Right ventricle myocardium inferior (tissue), 1 donor: ENCODE measurements around the gene THADA. TPM values are rescaled to one million over a fixed set of nuclear protein-coding genes. Genes with fewer than 3 reads are reported as not detected.
A peak's percentile ranks its signal among the peaks of the same experiment; 100 is the strongest.
"Not testable (repeated sequence)": the region's sequence is repeated elsewhere in the genome, so short reads cannot be mapped to it uniquely, and the experiment has no call there.

Experiments
- ATAC-seq: fragments of 200-7000 bp; cut with Tn5 transposase; one replicate; pipeline ENCODE4 v1.9.1; 2020; ENCODE audit warnings: mild to moderate bottlenecking, moderate library complexity
- DNase-seq: peaks from one replicate; pipeline ENCODE4 v3.0.0; 2021; ENCODE audit errors: missing footprints
- intact Hi-C: fragments of 100-400 bp; cut with DNase I; formaldehyde crosslinking; loops from one replicate; pipeline ENCODE4 v1.11.0; 2022
- total RNA-seq: library from RNA; stranded (reverse); fragmentation: NEBNext Ultra II Directional; extraction: Animal tissue kit (Norgen Biotek cat#: 25700); gene quantifications from one replicate; pipeline ENCODE4 v1.2.1, GENCODE V29; 2021
- donor health status: DM: no; HTN: yes; CAD: no; lungs with severe emphysema.

Gene THADA
- total RNA-seq, 1 donor from 2014 or later: 10.5 TPM

DNA sequence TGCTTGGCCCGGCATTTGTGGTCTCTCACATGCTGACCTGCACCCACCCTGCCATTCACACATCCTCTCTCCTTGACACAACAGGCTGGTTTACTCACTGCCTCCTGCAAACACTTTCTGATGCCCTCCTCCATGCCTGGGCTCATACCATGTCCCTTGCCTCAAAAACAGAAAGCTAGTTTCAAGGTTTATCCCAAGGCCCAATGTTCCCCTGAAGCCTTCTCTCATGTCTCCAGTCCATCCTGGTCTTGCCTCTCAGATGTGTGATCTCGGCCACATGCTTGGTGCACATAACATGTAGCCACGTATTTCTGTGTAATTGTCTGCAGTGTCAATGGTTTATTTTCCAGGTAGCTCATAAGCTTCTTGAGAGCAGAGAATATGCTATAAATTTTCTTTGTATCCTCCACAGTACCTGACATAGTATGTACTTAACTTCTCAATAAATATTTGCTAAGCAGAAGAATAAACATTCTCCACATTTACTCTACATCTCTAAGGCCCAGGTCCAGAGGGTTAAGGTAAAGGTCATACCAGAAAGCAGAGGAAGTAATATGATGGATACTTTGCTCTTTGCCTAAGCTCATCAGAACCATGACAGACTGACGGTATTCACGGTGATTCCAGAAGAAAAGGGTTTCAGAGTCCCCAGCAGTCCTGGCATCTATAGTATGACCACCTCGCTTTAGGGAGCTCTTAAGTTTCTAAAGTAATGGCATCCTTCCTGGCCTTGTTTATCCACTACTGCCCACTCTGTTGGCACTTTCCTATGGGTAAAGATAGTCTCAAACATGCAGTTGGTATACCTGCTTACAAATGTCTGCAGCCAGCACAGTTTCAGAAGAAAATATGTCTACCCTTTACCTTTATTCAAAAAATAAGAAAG lies 206.0 kb downstream of the THADA start:
- intact Hi-C loops: no loop called here
- no peak for ATAC-seq
- DNase-seq: no peak

DNA sequence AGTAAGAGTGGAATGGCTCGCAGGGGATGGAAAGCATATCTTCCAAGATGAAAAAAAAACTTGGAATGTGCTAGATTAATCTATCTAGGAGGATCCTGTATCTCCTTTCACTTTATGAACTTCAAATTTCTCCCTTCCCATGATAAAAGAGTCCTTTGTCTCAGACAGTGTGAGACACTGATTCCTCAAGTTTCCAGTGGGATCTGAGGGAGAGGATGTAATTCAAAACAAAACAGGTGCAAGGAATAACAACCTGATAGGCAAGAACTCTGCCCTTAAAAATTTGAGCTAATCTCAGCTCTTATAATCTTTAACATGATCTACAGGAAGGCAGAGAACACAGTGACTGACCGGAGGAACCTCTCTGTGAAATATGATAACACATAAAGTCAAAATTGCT lies 207.5 kb downstream of the THADA start:
- intact Hi-C loops: no loop called here
- ATAC-seq: no peak
- no peak for DNase-seq

DNA sequence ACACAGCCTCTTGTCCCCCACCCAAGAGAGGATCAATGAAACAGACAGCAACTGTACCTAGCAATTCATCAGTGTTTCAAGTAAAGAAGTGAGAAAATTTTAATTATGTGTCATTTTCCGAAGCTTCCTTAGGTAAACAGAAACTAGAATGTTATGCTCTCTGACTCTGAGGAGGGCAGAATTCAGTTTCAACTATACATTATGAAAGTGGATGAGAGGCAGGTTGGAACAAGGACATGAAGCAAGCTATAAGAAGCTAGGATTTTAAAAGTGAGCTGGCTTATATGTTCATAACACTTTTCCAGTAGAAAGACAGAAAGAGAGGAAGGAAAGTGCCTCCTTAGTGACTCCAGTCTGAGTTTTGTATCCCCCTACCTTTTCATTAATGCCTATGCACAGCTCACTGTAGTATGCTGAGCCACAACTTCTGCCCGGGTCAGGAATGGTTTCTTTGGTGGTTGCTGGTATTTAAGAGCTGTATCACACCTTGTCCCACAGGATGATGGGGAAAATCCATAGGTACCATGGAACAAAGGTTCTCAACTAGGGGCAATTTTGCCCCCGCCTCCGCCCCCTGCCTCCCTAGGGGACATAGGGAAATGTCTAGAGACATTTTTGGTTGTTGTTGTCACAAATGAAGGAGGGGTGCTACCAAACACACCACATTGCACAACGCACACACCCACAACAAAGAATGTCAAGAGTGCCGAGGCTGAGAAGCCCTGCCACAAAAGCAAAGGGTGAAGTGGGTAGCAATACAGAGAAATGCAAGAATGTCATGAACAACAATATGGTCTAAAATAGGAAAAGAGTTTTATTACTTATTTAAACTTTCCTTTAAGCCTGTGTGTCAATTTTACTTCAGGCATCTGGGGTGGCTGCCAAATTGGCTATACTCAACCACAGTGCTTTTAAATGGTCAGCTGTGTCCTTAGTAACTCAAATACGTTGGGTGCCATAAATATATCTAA lies 208.5 kb downstream of the THADA start:
- no peak for DNase-seq
- no peak for ATAC-seq
- intact Hi-C loops: no loop called here

DNA sequence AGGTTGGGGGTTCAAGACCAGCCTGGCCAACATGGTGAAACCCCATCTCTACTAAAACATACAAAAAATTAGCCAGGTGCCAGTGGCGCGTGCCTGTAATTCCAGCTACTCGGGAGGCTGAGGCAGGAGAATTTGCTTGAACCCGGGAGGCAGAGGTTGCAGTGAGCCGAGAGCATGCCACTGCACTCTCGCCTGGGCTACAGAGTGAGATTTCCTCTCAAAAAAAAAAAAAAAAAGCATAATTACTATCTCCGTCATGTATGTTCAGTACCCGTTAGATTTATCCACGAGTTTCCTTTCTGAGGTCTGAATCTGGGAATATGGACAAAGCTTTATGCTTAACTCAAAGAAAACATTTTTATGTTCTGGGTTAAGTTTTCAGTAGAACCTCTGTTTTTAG lies 209.2 kb downstream of the THADA start:
- intact Hi-C loops, ATAC-seq, DNase-seq: not testable (repeated sequence)

DNA sequence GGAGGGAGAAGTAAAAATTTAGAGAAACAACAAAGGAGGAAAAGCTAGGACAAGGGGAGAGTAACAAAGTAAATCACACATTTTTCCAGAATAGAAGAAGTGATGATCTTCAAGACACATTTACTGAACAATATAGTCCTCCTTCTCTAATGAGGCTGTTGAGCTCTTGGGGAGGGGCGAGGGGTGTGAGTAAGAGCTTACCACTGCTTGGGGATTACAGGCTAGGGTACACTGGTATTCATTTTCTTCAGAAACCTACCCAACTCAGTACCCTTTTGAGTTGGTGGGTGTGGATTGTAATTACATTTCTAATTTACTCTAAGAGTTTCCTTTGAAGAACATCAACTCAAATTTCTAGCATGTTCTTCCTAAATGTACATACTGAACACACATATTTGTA lies 211.7 kb downstream of the THADA start:
- intact Hi-C loops: no loop called here
- no peak for ATAC-seq
- no peak for DNase-seq

DNA sequence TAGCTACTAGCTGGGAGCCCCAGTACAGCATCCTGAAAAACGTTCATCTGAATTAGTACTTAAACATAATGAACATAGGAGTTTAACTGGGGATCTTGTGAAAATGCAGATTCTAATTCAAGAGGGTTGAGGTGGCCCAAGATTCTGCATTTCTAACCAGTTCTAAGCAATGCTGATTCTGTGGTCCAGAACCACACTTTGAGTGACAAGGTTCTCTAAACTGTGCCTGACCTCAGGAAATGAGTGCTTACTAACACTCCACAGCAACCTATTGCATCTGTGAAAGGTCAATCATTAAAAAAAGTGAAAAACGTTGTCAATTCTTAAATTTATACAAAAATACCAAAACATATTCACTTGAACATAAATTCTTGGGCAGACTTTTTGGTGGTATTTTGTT lies 212.3 kb downstream of the THADA start:
- DNase-seq: no peak
- intact Hi-C loops: no loop called here
- ATAC-seq: no peak

DNA sequence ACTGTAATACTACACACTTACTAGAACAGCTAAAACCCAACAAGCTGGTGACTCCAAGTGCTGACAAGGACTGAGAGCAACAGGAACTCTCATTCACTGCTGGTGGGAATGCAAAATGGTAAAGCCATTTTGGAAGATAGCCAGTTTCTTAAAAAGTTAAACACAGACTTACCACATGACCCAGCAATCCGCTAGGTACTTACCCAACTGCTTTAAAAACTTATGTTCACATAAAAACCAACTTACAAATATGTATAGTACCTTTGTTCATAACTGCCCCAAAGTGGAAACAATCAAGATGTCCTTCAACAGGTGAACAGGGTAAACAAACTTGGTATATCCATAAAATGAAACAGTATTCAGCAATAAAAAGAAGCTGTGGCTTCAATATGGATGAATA lies 216.3 kb downstream of the THADA start:
- intact Hi-C loops: no loop called here
- DNase-seq (no peak), ATAC-seq (no peak)

DNA sequence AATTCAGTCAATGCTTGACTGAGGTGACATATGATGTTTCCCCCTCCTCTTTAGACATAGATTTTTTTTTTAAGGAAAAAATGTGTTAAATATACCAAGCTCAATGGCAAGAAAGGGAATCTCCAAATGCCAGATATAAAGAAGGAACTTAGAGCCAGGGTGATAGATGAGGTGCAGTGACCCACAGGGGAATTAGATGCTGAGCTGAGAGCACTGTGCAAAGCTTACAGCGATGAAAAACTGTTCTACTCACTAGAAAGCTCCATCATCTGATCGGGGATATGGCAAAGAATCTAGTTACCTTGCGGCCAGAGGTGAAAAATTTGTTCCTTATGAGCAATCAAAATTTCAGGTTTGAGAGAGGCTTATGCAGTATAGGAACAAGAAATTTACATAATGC lies 218.5 kb downstream of the THADA start:
- ATAC-seq (no peak), DNase-seq (no peak)
- intact Hi-C loops: no loop called here

DNA sequence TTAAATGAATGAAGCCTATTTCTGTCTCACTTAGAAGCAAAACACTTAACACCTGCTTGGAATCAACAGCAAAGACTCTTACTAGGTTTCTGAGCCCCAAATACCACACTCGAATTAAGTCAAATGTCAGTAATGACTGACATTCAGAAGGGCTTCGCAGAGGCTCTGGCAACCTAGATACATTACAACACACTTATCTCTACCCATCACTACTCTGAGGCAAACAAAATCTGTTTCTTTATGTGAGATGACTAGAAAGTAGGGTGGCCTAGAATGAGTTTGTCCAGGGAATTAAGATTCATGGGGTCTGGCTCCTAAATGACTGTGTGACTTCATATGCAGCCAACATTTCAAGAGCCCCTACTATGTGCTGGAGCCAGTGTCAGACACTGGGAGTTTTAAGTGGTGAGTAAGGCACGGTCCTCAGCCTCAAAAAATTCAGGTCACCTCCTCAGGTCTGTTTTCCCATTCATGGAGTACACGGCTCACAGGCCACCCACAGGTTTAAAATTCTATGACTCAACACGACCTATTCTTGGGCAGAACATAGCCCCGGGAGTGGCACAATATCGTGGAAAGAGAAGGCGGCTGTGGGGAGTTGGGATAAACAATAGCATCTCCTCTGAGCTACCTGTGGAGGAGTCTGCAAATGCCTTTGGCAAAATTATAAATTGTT lies 219.2 kb downstream of the THADA start:
- ATAC-seq (no peak), DNase-seq (no peak)
- intact Hi-C loops: no loop called here

DNA sequence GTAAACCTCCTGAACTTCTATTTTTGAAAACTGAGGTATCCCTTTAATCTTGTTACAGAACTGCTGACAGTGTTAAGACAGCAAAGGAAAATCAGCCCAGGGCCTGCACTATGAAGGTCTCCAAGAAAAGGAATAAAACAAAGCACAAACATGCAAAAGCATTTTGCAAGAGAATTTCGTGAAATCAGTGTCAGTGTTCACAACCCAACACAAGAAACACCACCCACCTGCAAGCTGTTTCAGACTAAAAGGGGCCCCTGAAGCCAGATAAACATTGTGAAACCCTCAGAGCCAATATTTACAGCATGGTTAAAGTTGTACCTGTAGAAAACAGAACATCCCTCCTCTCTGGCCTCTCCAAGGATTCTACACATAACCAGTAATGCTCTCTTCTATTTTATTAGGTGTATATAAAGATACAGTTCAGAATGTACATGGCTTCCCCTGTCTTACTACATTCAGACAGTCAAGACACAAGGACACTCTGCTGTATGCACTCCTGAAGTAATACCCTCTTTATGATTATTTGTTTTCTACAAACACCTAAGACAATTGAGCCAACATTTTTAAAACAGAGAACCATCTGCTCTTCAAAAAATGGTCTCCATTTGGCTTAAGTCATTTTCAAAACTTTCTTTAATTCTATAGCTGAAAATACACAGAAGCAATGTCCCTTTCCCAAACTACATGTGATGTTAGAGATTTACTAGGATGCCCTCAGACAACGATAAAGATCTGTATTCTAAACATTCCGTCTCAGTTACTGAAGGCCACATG lies 219.9 kb downstream of the THADA start:
- intact Hi-C loops: no loop called here
- DNase-seq (no peak), ATAC-seq (peak; percentile 28)

DNA sequence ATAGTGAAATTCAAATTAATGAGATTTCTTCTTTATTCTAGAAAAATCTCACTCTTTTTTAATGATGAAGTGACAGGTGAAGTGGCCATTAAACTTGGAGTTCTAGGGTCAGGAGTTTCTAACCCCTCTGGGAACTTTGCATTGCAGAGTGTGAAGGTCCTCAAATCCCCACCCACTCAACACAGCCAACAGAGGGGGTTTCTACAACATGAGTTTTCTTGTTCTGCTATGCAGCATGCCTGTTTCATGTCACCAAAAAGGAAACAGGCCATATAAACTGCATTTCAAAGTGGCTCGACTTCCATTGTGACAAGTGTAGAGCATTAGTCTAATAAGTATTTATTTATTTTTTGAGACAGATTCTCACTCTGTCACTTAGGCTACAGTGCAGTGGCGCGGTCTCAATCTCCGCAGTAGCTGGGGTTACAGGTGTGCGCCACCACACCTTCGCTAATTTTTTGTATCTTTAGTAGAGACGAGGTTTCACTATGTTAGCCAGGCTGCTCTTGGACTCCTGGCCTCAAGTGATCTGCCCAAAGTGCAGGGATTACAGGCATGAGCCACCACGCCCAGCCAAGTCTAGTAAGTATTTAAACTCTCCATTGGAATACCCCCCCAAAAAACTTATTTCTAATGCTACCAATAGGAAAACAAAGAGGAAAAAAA lies 223.3 kb downstream of the THADA start:
- intact Hi-C loops: no loop called here
- DNase-seq: no peak
- ATAC-seq: no peak

DNA sequence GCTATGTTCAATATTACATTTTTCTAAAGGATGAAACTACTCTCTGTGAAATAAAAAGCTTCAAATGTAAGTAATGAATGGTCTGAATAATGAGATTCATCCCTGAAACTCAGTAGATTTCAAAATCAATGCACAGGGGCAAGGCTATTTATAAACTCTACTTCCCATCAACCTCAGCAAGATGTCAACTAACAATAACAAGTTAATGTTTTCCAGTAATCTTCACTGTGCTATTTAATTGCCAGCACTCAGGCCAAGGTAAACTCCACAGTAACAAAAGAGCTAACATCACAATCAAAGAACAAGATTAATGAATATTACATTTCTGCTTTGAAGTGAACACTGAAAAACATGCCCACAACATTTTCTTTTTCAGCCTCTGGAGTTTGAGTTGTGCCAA lies 225.1 kb downstream of the THADA start:
- ATAC-seq: peak; percentile 48
- intact Hi-C loops: no loop called here
- DNase-seq: no peak

DNA sequence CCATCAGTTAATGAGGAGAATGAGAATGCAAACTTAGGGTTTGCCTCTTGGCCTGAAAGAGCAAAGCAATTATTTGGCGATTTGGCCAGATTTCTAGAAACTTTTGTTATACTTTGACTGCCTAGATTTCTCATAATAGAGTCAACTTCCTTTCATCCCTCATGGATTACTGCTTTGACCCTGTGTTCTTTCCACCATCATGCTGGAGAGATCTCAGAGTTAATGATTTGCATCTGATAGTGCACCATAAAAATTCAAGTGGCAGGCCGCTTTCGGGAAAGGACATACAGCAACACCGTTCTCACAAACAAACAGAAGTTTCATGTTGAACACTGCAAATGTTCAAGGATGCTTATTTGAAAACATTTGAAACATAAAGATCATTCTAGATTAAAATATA lies 225.7 kb downstream of the THADA start:
- DNase-seq: no peak
- no peak for ATAC-seq
- intact Hi-C loops: no loop called here

DNA sequence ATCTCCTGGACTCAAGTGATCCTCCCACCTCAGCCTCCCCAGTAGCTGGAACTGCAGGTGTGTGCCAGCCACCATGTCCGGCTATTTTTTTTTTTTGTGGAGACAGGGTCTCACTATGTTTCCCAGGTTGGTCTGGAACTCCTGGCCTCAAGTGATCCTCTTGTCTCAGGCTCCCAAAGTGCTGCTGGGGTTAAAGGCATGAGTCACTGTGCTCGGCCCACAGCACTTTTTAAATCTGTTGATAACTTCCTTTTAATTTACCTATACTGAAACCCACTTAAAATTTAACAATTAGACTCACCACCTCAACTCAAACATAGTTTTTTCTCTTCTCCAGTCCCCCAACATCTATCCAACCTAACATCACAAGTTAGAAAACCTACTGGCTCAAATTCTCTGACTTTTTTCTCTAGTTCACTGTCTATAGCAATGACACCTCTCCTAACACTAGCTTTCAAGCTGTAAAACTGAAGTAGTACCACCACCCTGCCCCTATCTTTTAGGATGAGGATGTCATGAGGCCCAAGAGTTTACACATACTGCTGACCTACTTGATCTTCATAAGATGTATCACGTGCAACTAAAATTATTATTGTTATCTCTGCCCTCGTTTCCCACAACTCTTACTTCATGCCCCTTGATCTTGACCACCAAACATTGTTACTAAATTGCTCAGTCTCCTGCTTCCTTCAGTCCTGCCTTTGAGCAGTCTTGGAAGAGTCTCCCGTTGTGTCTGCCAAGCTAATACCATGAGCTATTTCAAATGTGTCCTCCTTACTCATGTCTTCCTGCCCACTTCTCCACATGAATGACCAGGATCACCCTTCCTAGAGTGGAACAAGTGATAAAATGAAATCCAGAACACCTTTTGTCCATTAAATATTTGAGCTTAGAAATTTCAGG lies 227.1 kb downstream of the THADA start:
- intact Hi-C loops: no loop called here
- ATAC-seq: peak; percentile 42
- no peak for DNase-seq

DNA sequence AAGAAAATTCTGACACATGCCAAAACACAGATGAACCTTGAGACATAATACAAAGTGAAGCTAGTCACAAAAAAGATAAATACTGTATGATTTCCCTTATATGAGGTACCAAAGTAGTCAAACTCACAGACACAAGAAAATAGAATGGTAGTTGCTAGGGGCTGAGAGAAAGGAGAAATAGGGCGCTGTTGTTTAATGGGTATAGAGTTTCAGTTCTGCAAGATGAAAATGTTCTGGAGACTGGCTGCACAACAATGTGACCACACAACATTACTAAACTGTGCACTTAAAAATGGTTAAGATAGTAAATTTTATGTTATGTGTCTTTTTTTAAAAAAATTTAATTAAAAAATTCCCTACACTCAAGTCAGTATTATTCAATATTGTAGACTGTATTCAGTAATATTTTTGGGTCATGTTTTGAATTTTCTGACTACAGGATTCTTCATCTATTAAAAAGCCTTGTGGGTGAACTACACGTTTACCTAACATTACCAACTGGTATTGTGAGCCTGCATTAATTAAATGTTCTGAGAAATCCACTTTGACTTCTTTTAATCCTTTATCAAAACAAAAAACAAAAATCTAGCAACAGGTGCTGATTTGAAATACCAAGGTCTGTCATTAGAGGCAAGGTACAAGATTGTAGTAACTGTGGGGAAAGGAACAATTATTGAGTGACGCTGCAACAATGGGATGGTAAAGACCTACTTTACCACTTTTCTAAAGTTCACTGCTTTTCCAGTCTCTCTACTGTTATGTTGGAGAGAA lies 228.6 kb downstream of the THADA start:
- intact Hi-C loops: no loop called here
- ATAC-seq (no peak), DNase-seq (no peak)

DNA sequence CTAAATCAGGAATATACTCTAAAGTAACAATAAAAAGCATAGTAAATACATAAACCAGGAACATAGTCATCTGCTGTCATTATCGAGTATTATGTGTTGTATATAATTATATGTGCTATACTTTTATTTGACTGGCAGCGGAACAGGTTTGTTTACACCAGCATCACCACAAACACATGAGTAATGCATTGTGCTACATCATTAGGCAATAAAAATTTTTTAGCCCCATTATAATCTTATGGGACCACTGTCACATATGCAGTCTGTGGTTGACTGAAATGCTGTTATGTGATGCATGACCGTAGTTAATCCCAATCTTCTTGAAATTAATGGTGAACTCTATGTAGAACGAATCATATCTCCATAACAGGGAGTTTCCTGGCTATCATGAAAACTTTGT lies 232.7 kb downstream of the THADA start:
- ATAC-seq: no peak
- DNase-seq: no peak
- intact Hi-C loops: no loop called here
